SU-DHL-6 (cell line): Measurements from ENCODE around the gene EEPD1.

Source experiments
- H2AFZ ChIP-seq: fragments of 200-600 bp; sonication (generic); 2 replicates; pipeline ENCODE4 v1.6.1; 2014; ENCODE audit warnings: low read depth, mild to moderate bottlenecking, moderate library complexity, mixed read lengths, antibody characterized with exemption, low read length; ENCODE audit not compliant: severe bottlenecking
- H3F3A ChIP-seq: fragments of 200-600 bp; shearing (Covaris generic); 2 replicates; pipeline ENCODE4 v1.6.0; 2016; ENCODE audit warnings: antibody characterized with exemption, mild to moderate bottlenecking; ENCODE audit not compliant: insufficient read depth
- H3K27ac ChIP-seq: fragments of 200-600 bp; sonication (generic); 2 replicates; pipeline ENCODE4 v1.5.1; 2016; ENCODE audit warnings: low read depth, mild to moderate bottlenecking, low read length, moderate library complexity, mixed read lengths
- H3K27me3 ChIP-seq: fragments of 200-600 bp; sonication (generic), shearing (Covaris generic); 2 replicates; pipeline ENCODE4 v1.6.0; 2014; ENCODE audit warnings: mild to moderate bottlenecking, low read length
- H3K36me3 ChIP-seq: fragments of 200-600 bp; sonication (generic); 2 replicates; pipeline ENCODE4 v1.6.1; 2014; ENCODE audit warnings: mild to moderate bottlenecking, low read length, mixed read lengths
- H3K4me2 ChIP-seq: fragments of 300-600, 200-600 bp; shearing (Covaris generic), sonication (generic); 2 replicates; pipeline ENCODE4 v1.6.0; 2014; ENCODE audit warnings: low read length, low read depth, mild to moderate bottlenecking; ENCODE audit not compliant: poor library complexity, severe bottlenecking
- H3K4me3 ChIP-seq: fragments of 200-600 bp; sonication (generic); 2 replicates; pipeline ENCODE4 v1.5.1; 2014; ENCODE audit warnings: antibody characterized with exemption, low read length, mild to moderate bottlenecking, mixed read lengths; ENCODE audit not compliant: insufficient read depth, poor library complexity, severe bottlenecking
- H3K79me2 ChIP-seq: fragments of 200-600 bp; sonication (generic); 2 replicates; pipeline ENCODE4 v1.6.1; 2014; ENCODE audit warnings: mild to moderate bottlenecking, low read length, moderate library complexity; ENCODE audit not compliant: insufficient read depth
- H3K9ac ChIP-seq: fragments of 200-600 bp; sonication (generic); 2 replicates; pipeline ENCODE4 v1.7.0; 2014; ENCODE audit warnings: mild to moderate bottlenecking, low read length
- H3K9me2 ChIP-seq: fragments of 200-600 bp; sonication (generic); replicated peaks from 2 replicates; pipeline ENCODE4 v1.6.1; 2014; ENCODE audit warnings: low read length; ENCODE audit not compliant: insufficient read depth
- H3K9me3 ChIP-seq: fragments of 200-600 bp; sonication (generic); 2 replicates; pipeline ENCODE4 v1.6.1; 2014; ENCODE audit warnings: low read length, mixed read lengths; ENCODE audit not compliant: insufficient read depth
- H4K20me1 ChIP-seq: fragments of 200-600 bp; sonication (generic); 2 replicates; pipeline ENCODE4 v1.6.1; 2014; ENCODE audit warnings: low read depth, mild to moderate bottlenecking, antibody characterized with exemption, low read length, moderate library complexity, mixed read lengths
- EZH2phosphoT487 ChIP-seq: fragments of 200-600 bp; sonication (generic), shearing (Covaris generic); conservative IDR thresholded peaks from 2 replicates; pipeline ENCODE4 v1.6.1; 2018; ENCODE audit warnings: mild to moderate bottlenecking, antibody characterized with exemption, low read length, moderate library complexity, mixed read lengths
- TF ChIP-seq, protein P1 (sequence below): fragments of 200-600 bp; sonication (generic); IDR thresholded peaks from one replicate; pipeline ENCODE4 v1.5.1; 2017; ENCODE audit warnings: antibody characterized with exemption, mild to moderate bottlenecking, low read length, moderate library complexity; ENCODE audit not compliant: insufficient read depth, poor library complexity, severe bottlenecking

The EEPD1 gene

DNA sequence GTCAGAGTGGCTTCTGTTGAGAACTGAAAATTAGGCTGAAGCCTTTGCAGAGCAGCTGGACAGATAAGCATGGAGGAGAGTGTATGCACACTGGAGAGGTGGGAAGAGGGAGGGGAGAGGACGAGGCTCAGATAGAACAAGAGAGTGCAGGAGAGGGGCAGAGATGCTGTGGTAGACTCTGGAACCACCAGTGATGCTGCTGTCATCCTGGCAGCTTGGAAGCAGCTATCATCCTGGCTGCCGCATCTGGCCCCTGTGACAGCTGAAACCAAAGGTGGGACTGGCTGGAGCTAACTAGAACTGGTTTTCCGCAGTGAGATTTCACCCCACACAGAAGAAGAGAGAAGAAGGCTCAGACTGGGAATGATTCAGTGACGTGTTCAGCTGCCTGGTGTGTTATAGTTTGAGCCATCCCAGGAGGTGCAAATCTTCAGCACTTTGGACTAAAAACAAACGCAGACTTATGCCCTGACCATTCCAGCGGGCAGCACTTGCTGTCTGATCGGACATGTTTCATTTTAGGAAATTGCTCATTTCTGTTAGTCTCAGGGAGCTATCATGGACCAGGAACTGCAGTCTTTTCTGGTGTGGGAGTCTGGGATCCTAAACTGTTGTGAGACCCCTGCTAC, 38.4 kb downstream of the EEPD1 start:
- peak overlapping the region; percentile 96 for H3K27ac ChIP-seq
- H3K9ac ChIP-seq: peak overlapping the region; percentile 69
- no peak overlapping the region for H2AFZ ChIP-seq

DNA sequence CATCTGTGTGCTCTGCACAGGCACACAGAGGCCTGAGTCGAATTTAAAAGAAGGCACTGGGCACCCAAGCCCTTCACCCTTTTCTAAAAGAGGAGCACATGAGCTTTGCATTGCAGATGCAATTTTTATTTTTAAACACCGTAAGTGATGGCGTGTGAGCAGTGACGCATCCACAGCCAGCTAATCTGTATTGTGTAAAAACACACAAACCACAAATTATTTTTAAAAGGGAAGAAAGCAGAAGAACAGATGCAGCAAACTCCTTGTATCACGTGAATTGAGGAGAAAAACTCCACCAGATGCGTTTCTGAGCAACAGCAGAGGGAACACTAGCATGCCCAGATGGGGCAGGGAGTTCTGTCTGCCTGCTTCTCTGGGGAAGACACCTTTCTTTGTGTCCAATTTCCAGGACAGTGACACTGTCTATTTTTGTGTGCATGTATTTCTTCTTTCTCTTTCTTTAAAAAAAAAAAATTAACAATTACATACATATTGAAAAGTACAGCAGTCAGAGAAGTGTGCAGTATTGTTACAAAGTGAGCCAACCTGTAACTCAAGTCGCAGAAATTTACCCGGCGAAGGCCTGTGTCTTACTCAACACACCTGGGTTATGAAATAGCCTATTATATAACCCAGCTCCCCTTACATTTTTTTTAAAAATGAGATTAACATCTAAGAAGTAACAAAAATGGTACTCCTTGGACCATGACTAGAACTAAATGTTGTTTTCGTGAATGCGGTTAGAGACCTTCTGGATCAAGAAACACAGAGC, 39.2 kb downstream of the EEPD1 start:
- TF ChIP-seq, protein P1, sequence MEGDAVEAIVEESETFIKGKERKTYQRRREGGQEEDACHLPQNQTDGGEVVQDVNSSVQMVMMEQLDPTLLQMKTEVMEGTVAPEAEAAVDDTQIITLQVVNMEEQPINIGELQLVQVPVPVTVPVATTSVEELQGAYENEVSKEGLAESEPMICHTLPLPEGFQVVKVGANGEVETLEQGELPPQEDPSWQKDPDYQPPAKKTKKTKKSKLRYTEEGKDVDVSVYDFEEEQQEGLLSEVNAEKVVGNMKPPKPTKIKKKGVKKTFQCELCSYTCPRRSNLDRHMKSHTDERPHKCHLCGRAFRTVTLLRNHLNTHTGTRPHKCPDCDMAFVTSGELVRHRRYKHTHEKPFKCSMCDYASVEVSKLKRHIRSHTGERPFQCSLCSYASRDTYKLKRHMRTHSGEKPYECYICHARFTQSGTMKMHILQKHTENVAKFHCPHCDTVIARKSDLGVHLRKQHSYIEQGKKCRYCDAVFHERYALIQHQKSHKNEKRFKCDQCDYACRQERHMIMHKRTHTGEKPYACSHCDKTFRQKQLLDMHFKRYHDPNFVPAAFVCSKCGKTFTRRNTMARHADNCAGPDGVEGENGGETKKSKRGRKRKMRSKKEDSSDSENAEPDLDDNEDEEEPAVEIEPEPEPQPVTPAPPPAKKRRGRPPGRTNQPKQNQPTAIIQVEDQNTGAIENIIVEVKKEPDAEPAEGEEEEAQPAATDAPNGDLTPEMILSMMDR: no peak
- no peak for TF ChIP-seq EZH2phosphoT487
- Histone ChIP-seq H4K20me1 (no peaks in the 10 kb centered on the region), H3K9me2 (no peaks in the 10 kb centered on the region), H3F3A (peaks cover 64% of the 10 kb centered on the region), H3K4me3 (peak overlapping the region; percentile 49), H3K36me3 (peaks cover 18% of the 10 kb centered on the region), H3K27me3 (no peaks in the 10 kb centered on the region), H2AFZ (no peak overlapping the region), H3K4me2 (peak overlapping the region; percentile 84), H3K9me3 (no peaks in the 10 kb centered on the region), H3K79me2 (peaks cover 78% of the 10 kb centered on the region), H3K9ac (peak overlapping the region; percentile 72), H3K27ac (peak overlapping the region; percentile 96)

More for the DNA sequence above, 38.4 kb downstream of the EEPD1 start:
- Histone ChIP-seq H3K79me2 (peaks cover 87% of the 10 kb centered on the region), H3K4me3 (peak overlapping the region; percentile 30), H3K36me3 (peaks cover 18% of the 10 kb centered on the region), H3K27me3 (no peaks in the 10 kb centered on the region), H3K9me2 (no peaks in the 10 kb centered on the region), H3F3A (peaks cover 72% of the 10 kb centered on the region), H4K20me1 (no peaks in the 10 kb centered on the region), H3K9me3 (no peaks in the 10 kb centered on the region), H3K4me2 (peak overlapping the region; percentile 84)
- TF ChIP-seq, protein P1: no peak
- no peak for TF ChIP-seq EZH2phosphoT487

DNA sequence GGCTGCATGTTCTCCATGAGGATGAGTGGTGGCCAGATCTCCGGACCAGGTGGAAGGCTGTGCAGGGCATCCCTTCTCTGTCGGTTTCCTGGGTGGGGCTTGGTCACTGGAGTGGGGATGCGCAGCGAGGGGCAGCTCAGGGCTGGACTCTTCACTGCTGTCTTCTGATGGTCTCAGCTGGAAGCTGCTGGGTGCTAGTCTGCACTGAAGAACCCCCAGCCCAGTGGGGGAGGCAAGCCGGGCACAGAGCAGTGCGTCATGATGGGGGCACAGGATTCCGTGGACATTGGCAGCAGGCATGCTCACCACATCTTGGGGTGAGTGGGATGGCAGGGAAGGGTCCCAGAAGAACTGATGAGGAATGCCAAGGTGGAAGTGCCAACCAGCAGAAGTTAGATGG, 39.8 kb downstream of the EEPD1 start:
- peak overlapping the region; percentile 72 for H3K9ac ChIP-seq
- H3F3A ChIP-seq: peaks cover 58% of the 10 kb centered on the region
- H3K4me3 ChIP-seq: peak overlapping the region; percentile 49
- no peaks in the 10 kb centered on the region for H3K9me3 ChIP-seq
- H3K27ac ChIP-seq: peak overlapping the region; percentile 96
- peaks cover 18% of the 10 kb centered on the region for H3K36me3 ChIP-seq
- peaks cover 72% of the 10 kb centered on the region for H3K79me2 ChIP-seq
- no peaks in the 10 kb centered on the region for H3K27me3 ChIP-seq
- H3K4me2 ChIP-seq: peak overlapping the region; percentile 84
- no peak for TF ChIP-seq EZH2phosphoT487
- TF ChIP-seq, protein P1: no peak
- no peak overlapping the region for H2AFZ ChIP-seq
- no peaks in the 10 kb centered on the region for H4K20me1 ChIP-seq
- H3K9me2 ChIP-seq: no peaks in the 10 kb centered on the region
